ENCODE data around the gene PLXDC1.

Gene PLXDC1

GRCh38 chr17:39200070-39200879 is 48.8 kb upstream of the PLXDC1 start, which contains the start of gene RPL19 (continued):
- TF ChIP-seq ZNF645 (tag by site-specific recombination; IDR thresholded peaks at IDR 0.05) = no peak
- TF ChIP-seq, protein P1, sequence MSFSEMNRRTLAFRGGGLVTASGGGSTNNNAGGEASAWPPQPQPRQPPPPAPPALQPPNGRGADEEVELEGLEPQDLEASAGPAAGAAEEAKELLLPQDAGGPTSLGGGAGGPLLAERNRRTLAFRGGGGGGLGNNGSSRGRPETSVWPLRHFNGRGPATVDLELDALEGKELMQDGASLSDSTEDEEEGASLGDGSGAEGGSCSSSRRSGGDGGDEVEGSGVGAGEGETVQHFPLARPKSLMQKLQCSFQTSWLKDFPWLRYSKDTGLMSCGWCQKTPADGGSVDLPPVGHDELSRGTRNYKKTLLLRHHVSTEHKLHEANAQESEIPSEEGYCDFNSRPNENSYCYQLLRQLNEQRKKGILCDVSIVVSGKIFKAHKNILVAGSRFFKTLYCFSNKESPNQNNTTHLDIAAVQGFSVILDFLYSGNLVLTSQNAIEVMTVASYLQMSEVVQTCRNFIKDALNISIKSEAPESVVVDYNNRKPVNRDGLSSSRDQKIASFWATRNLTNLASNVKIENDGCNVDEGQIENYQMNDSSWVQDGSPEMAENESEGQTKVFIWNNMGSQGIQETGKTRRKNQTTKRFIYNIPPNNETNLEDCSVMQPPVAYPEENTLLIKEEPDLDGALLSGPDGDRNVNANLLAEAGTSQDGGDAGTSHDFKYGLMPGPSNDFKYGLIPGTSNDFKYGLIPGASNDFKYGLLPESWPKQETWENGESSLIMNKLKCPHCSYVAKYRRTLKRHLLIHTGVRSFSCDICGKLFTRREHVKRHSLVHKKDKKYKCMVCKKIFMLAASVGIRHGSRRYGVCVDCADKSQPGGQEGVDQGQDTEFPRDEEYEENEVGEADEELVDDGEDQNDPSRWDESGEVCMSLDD (tag by site-specific recombination; IDR thresholded peaks at IDR 0.05) = 0 out of 2 replicates have a peak, but pooled peaks have one; percentile 32
- TF ChIP-seq ZNF157 (tag by site-specific recombination; IDR thresholded peaks at IDR 0.05) = no peak
- 0 out of 2 replicates have a peak, but pooled peaks have one; percentile 11 for TF ChIP-seq ZNF596 (tag by site-specific recombination; IDR thresholded peaks at IDR 0.05)
- TF ChIP-seq ZNF23 (tag by site-specific recombination; IDR thresholded peaks at IDR 0.05; ENCODE audit: borderline replicate concordance) = no peak
- no peak for TF ChIP-seq GLI4 (tag by site-specific recombination; IDR thresholded peaks at IDR 0.05)
- no peak for TF ChIP-seq ZNF274 (IDR thresholded peaks at IDR 0.05; ENCODE audit: low read length)
- TF ChIP-seq ZNF274 (tag by site-specific recombination; IDR thresholded peaks at IDR 0.05; ENCODE audit: borderline replicate concordance) = no peak
- TF ChIP-seq YY1 (tag by site-specific recombination; IDR thresholded peaks at IDR 0.05) = peak; percentile 57; the same call in 1 of the 2 replicates
- no peak for TF ChIP-seq ZFHX2 (tag by site-specific recombination; conservative IDR thresholded peaks at IDR 0.05)
- no peak for TF ChIP-seq PBX3 (CRISPR knock-in tag; IDR thresholded peaks at IDR 0.05)
- no peak for TF ChIP-seq HOXD13 (CRISPR knock-in tag; IDR thresholded peaks at IDR 0.05; ENCODE audit: borderline replicate concordance)
- TF ChIP-seq ZFP69B (tag by site-specific recombination; IDR thresholded peaks at IDR 0.05) = no peak
- no peak for TF ChIP-seq ZNF768 (tag by site-specific recombination; IDR thresholded peaks at IDR 0.05)
- TF ChIP-seq ZFP37 (tag by site-specific recombination; IDR thresholded peaks at IDR 0.05) = 0 out of 2 replicates have a peak, but pooled peaks have one; percentile 42
- no peak for TF ChIP-seq ZNF362 (tag by site-specific recombination; IDR thresholded peaks at IDR 0.05)
- peak; percentile 100 for TF ChIP-seq PRDM10 (tag by site-specific recombination; IDR thresholded peaks at IDR 0.05)
- no peak for TF ChIP-seq ZSCAN16 (tag by site-specific recombination; IDR thresholded peaks at IDR 0.05)
- TF ChIP-seq GFI1B (tag by site-specific recombination; IDR thresholded peaks at IDR 0.05) = no peak
- no peak for TF ChIP-seq ZNF404 (tag by site-specific recombination; IDR thresholded peaks at IDR 0.05)
- no peak for TF ChIP-seq ZNF843 (tag by site-specific recombination; IDR thresholded peaks at IDR 0.05)
- TF ChIP-seq KLF16 (tag by site-specific recombination; IDR thresholded peaks at IDR 0.05) = peak; percentile 66; the same call in 1 of the 2 replicates
- TF ChIP-seq IKZF3 (tag by site-specific recombination; IDR thresholded peaks at IDR 0.05) = no peak
- TF ChIP-seq, protein P2, sequence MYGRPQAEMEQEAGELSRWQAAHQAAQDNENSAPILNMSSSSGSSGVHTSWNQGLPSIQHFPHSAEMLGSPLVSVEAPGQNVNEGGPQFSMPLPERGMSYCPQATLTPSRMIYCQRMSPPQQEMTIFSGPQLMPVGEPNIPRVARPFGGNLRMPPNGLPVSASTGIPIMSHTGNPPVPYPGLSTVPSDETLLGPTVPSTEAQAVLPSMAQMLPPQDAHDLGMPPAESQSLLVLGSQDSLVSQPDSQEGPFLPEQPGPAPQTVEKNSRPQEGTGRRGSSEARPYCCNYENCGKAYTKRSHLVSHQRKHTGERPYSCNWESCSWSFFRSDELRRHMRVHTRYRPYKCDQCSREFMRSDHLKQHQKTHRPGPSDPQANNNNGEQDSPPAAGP (tag by site-specific recombination; IDR thresholded peaks at IDR 0.05) = peak; percentile 46
